Stimulated activated CD4-positive, alpha-beta T cell treated with anti-CD3 and anti-CD28 coated beads, Interleukin-2, amount 100 ng/mL, for 24 hours (primary cell): ENCODE results near the gene CENPVL2.
"Not testable (repeated sequence)": the region's sequence is repeated elsewhere in the genome, so short reads cannot be mapped to it uniquely, and the experiment has no call there.

Experiments used
- DNase-seq, 2 donors: peaks; one replicate each; pipeline ENCODE4 v3.0.0-alpha.2; 2020

CENPVL2 gene

DNA sequence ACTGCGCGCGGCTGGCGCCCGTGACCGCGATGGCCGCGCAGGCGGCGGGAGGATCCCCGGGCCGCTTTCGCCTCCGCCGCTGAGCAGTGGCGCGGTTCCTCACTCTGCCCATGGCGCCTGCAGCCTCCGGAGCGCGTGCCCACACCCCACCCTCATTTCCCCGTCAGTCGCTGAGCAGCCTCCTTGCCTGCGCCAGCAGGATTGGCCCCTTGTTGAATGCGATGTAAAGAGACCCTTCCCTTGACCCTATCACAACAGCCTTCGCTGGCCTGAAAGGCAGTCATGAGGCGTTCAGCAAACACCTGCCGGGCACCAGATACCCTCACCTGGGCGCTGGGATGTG is at the start of gene CENPVL2:
Gene CENPVL2 (minus strand): TSS at position 112 of the 343 bp plus-strand sequence. CDS start 0 bp downstream, at position 112.
- not testable (repeated sequence) for DNase-seq

DNA sequence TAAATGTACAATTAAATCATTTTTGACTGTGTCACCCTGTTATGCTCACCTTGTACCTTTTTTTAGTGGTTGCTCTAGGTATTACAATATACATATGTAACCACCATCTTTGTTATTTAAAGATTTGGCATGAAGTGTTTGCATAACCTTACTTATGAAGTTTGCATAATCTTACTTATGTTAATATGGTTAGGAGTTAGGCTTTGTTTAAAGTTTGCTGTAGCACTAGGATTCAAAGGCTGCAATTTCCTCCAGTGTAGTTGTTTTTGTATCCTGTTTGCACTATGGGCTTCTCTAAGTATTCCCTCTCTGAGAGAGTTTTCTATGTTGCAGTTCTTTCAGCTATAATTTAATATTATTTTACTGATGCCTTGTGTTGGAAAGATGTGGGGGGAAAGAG is 45.6 kb upstream of the CENPVL2 start:
- no peak for DNase-seq

DNA sequence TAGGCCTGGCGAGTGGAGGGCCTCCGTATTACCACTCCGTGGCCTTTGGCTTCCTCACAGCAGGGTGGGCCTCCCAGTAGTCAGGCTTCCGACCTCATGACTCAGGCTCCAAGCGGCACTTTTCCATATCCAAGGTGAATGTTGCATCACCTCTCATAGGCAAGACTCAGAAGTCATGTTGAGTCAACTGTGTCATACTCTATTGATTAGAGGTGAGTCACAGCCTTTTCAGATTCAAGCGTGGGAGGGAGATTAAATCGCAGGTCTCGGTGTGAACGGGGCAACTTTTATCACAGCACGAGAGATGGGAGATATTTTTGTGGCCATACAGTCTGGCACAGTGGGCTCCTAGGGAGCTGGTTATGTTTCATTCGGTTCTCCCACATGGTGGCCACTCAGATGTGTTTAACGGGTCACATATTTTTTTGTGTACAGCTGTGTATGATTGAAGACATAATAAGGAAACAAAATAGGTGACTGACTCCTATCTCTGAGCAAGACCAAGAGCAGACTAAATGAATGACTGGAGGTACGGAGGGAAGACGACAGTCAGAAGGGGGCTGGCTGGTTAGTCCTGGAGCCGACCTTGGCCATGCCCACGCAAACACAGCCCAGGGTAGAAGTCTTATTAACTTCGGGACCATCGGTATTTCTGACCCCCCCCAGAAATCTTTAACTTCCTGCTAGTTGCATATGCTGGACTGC is 30.5 kb upstream of the CENPVL2 start:
- not testable (repeated sequence) for DNase-seq

DNA sequence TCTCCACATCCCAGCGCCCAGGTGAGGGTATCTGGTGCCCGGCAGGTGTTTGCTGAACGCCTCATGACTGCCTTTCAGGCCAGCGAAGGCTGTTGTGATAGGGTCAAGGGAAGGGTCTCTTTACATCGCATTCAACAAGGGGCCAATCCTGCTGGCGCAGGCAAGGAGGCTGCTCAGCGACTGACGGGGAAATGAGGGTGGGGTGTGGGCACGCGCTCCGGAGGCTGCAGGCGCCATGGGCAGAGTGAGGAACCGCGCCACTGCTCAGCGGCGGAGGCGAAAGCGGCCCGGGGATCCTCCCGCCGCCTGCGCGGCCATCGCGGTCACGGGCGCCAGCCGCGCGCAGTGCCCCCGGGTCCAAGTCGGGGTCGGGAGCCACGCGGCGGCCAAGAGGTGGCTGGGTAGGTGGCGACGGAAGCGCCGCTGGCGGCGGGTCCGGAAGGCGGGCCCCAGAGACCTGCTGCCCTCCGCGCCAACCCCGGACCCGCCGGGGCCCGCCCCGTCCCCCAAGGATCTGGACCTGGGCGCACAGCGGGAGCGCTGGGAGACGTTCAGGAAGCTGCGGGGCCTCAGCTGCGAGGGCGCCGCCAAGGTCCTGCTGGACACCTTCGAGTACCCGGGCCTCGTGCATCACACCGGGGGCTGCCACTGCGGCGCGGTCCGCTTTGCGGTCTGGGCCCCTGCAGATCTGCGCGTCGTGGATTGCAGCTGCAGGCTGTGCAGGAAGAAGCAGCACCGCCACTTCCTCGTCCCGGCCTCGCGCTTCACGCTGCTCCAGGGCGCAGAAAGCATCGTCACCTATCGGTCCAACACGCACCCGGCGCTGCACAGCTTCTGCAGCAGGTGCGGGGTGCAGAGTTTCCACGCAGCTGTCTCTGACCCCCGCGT is 27.9 kb upstream of the CENPVL2 start, which contains the start of gene CENPVL1:
Gene CENPVL1 (plus strand): TSS at position 236 of the 888 bp plus-strand sequence. CDS start 0 bp downstream, at position 236.
- not testable (repeated sequence) for DNase-seq

- DNase-seq: no peak
Observed at GRCh38 chrX:51697397-51697796, 14.8 kb upstream of the CENPVL2 start.

DNA sequence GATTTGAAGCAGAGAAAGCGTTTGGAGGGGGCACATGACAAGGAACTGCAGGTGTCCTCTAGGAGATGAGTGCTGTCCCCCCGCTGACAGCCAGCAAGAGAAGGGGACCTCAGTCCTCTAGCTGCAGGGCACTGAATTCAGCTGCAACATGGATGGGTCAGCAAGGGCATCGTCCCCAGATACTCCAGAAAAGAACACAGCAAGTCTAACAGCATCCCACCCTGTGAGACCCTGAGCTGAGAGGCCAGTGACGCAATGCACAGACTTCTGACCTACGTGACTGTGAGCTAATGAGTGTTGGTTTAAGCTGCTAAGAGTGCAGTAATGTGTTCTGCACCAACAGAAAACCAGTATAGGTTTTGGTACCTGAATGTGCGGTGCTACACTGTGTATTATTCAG is 11.6 kb upstream of the CENPVL2 start:
- no peak for DNase-seq

DNA sequence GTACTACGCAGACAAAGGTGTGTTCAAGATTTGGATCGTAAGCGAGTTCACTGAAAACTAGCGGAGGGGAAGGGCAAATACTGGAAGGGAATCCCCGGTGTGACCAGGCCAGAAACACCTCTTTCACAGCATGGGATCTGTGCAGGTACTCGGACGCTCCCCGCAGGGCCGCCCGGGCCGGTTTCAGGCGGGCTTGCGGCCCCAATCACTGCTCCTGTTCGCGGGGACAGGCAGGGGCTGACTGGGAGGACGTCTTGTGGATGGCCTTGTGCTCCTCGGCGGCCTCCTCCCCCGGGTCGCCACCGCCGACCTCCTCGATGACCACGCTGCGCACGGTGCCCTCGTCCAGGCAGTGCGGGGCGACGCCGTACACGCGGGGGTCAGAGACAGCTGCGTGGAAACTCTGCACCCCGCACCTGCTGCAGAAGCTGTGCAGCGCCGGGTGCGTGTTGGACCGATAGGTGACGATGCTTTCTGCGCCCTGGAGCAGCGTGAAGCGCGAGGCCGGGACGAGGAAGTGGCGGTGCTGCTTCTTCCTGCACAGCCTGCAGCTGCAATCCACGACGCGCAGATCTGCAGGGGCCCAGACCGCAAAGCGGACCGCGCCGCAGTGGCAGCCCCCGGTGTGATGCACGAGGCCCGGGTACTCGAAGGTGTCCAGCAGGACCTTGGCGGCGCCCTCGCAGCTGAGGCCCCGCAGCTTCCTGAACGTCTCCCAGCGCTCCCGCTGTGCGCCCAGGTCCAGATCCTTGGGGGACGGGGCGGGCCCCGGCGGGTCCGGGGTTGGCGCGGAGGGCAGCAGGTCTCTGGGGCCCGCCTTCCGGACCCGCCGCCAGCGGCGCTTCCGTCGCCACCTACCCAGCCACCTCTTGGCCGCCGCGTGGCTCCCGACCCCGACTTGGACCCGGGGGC is 567 bp downstream of the CENPVL2 start:
- DNase-seq: not testable (repeated sequence)

GRCh38 chrX:51679689-51680433 is 2.8 kb downstream of the CENPVL2 start:
- not testable (repeated sequence) for DNase-seq

GRCh38 chrX:51665981-51666380 is 16.6 kb downstream of the CENPVL2 start:
- DNase-seq: no peak

GRCh38 chrX:51643377-51643776 is 39.3 kb downstream of the CENPVL2 start:
- no peak for DNase-seq

DNA sequence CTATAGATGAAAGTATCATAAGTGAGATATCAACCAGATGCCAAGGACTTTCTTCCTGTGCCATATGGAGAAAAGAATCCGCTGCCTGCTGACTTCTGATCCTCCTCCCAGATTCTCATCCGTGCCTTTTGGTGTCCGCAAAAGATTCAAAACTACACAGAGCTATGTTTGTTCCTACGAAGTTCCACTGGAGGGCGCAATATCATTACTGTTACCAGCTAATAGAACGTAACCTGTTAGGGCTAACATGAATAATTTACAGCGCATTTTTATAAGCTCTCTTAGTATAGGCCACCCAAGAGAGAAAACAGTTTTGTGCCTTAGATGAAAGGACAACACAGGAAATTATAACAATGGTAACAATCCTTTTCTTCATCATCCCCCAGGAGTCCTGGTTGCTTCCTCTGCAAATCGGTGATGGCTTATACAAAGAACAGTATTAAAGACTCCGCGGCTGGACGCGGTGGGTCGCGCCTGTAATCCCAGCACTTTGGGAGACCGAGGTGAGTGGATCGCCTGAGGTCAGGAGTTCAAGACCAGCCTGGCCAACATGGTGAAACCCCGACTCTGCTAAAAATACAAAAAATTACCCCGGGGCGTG is 41.1 kb downstream of the CENPVL2 start:
- no peak for DNase-seq

DNA sequence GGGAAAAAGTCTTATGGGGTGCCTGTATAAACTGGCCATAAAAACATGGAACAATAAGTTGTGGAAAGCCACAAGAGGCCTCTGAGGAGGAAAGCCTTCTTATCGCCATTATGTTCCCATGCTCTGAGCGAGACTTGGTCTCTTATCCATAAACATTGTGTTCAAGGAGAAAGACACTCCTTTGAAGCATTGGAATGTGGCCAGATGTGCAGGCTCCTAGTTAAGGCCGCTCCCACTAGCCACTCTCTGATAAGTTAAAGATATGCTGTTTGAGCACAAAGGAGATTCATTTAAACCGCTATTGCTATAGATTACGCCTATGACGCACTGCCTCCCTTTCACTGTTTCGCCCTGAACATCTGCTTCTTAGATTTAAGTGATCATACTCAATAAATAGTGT is 46.1 kb downstream of the CENPVL2 start:
- DNase-seq: not testable (repeated sequence)
